Activated T-cell treated with anti-CD3 and anti-CD28 coated beads, Interleukin-2, amount 50 U/mL, for 1 hour (primary cell): Measurements from ENCODE around the gene HBG1.

Source experiments
- DNase-seq: peaks from one replicate; pipeline ENCODE4 v3.0.0-alpha.2; 2020

HBG1 gene

DNA sequence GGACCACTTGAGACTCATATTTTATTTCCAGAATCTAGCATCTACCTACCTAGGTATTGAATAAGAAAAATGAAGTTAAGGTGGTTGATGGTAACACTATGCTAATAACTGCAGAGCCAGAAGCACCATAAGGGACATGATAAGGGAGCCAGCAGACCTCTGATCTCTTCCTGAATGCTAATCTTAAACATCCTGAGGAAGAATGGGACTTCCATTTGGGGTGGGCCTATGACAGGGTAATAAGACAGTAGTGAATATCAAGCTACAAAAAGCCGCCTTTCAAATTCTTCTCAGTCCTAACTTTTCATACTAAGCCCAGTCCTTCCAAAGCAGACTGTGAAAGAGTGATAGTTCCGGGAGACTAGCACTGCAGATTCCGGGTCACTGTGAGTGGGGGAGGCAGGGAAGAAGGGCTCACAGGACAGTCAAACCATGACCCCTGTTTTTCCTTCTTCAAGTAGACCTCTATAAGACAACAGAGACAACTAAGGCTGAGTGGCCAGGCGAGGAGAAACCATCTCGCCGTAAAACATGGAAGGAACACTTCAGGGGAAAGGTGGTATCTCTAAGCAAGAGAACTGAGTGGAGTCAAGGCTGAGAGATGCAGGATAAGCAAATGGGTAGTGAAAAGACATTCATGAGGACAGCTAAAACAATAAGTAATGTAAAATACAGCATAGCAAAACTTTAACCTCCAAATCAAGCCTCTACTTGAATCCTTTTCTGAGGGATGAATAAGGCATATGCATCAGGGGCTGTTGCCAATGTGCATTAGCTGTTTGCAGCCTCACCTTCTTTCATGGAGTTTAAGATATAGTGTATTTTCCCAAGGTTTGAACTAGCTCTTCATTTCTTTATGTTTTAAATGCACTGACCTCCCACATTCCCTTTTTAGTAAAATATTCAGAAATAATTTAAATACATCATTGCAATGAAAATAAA lies 24.8 kb downstream of the HBG1 start:
- no peak for DNase-seq

DNA sequence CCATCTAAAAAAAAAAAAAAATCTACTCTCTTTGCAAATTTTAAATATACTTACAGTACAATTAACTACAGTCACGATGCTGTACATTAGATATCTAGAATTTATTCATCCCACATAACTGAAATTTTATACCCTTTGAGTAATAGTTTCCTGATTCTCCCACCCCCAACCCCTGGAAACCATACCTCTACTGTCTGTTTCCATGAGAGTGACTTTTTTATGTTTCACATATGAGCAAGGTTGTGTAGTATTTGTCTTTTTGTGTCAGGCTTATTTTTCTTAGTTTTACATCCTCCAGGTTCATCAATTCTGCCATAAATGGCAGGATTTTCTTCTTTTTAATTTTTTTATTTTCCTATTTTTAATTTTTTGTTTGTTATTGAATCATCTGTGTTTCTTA lies 26.0 kb downstream of the HBG1 start:
- DNase-seq, result no peak

DNA sequence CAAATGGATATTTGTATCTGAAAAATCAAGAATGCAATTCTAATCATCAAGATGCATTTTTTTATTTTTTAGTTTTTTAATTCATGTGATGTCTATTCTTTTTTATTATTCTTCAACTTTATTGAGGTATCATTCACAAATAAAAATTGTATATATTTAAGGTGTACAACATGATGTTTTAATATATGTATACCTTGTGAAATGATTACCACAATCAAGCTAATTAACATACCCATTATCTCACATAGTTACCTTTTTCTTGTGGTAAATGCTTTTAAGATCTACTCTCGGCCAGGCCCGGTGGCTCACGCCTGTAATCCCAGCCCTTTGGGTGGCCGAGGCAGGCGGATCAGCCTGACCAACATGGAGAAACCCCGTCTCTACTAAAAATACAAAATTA lies 26.5 kb downstream of the HBG1 start:
- no peak for DNase-seq

DNA sequence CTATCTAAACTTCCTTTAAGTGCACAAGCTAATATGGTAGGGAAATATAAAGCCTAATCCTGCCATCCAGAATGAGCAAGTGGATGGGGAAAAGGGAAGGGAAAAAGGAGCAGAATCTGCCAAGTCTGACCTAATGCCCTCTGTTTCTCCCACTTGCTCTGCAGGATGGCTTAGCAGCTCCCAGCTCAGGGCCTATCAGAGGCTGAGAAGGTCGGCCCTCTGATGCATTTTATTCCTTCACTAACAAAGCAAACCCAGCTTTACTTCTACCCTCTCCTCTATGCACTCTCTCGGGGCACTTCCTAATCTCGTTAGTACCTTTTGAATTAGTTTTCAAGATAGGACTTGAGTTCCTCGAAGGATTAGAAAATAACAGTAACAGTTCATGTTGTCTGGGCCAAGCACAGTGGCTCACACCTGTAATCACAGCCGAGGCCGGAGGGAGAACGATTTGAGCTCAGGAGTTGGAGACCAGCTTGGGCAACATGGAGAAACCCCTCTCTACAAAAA lies 39.2 kb downstream of the HBG1 start:
- DNase-seq, result no peak

DNA sequence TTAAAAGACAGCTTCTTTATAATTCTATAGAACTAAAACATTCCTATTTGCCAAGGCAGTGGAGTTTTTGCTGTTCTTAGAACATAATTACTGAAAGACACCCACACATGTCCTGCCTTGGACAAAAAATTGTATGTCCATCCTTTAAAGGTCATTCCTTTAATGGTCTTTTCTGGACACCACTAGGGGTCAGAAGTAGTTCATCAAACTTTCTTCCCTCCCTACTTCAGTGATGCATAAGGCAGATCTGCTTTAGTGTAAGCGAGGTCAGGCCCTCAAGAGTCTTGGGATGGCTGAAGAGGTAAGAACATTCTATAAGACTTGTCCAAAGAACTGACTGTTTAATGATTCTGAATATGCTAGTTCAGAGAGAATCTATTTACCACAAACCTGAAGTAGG lies 44.9 kb downstream of the HBG1 start:
- no peak for DNase-seq

DNA sequence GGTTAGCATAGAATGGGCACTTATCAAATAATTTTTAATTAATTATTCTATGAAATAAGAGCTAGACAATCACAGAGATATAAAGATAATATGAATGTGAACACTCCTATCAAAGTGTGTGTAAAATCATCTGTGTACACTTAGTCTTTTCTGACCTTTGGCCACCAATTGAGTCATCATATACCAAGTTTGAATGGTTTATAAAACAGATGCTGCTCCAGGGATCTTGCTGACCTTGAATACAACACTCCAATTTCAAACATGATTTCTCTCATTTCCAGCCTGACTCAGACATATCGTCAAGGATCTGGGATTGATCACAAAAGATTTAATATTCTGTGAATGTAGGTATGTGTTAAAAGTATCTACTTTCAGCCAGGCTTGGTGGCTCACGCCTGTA lies 46.3 kb downstream of the HBG1 start:
- DNase-seq, result no peak

DNA sequence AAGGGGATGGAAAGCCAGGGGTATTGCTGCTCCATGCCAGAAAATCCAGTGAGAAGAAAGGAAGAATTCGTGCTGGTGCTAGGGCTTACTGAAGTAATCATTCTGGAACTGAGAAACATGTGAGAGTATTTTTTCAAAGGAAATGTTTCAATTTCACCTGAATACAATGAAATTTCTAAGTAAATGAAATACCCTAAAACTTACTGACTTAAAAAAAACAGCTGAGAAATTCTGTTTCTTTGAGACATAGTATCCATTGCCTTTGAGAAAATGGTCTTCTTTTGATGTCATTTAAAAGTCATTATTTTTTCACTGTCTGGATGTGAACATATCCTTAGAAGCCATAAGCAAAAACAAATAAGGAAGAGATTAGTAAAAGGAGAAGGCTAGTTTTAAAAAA lies 49.1 kb downstream of the HBG1 start, which contains the start of gene OR51V1:
Gene OR51V1 (minus strand): TSS at position 101 of the 400 bp plus-strand sequence. CDS start 0 bp downstream, at position 101.
- no peak for DNase-seq

DNA sequence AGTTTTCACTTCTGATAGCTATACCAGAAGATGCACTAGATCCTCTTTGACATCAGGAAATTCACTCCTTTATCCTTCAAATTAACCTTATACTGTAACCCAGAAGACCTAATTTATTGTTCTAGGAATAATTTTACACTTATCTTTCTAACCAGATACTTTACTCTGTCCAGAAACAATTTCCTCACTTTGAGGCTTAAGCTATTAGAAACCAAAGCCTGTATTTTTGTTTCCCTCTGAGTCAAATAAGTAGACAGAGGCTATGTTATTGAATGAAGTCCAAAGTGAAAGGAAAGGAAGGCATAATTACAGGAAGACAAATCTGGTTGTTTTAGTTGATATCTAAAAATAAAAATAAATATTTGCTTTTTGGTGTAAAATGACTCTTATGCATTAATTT lies 51.4 kb downstream of the HBG1 start:
- no peak for DNase-seq
